Spleen (tissue), 7 donors: Measurements from ENCODE around the gene GRIN1.

Experiments used
- POLR2A ChIP-seq, 3 donors: fragments of 450-650 bp; IDR thresholded peaks; one replicate each; pipeline ENCODE4 v1.5.1; 2017; ENCODE audit warnings: antibody characterized with exemption in 3 of 3, mild to moderate bottlenecking in 1 of 3
- POLR2AphosphoS5 ChIP-seq, 3 donors: sonication (generic); formaldehyde crosslinking; IDR thresholded peaks; one replicate each; pipeline ENCODE4 v1.5.1; 2017; ENCODE audit warnings: antibody characterized with exemption in 3 of 3
- TF ChIP-seq, protein P1 (sequence below), 11 experiments: fragments of 200-600 bp in 7 of 11; fragments of 450-650 bp in 4 of 11; sonication (generic) in 4 of 11; IDR thresholded peaks in 8 of 11; conservative IDR thresholded peaks in 3 of 11; 1 replicate in 7 of 11; 2 replicates in 4 of 11; pipeline versions ENCODE4 v1.4.0 to v1.8.0; 2016 to 2021; ENCODE audit warnings: antibody characterized with exemption in 11 of 11, inconsistent platforms in 4 of 11, mild to moderate bottlenecking in 1 of 11
- donor health status: DM: no; HTN: no; CAD: no; lungs with moderate emphysema.
- donor health status: DM: no; HTN: no; CAD: no.
- donor health status: DM: no; HTN: no; CAD: no.

DNA sequence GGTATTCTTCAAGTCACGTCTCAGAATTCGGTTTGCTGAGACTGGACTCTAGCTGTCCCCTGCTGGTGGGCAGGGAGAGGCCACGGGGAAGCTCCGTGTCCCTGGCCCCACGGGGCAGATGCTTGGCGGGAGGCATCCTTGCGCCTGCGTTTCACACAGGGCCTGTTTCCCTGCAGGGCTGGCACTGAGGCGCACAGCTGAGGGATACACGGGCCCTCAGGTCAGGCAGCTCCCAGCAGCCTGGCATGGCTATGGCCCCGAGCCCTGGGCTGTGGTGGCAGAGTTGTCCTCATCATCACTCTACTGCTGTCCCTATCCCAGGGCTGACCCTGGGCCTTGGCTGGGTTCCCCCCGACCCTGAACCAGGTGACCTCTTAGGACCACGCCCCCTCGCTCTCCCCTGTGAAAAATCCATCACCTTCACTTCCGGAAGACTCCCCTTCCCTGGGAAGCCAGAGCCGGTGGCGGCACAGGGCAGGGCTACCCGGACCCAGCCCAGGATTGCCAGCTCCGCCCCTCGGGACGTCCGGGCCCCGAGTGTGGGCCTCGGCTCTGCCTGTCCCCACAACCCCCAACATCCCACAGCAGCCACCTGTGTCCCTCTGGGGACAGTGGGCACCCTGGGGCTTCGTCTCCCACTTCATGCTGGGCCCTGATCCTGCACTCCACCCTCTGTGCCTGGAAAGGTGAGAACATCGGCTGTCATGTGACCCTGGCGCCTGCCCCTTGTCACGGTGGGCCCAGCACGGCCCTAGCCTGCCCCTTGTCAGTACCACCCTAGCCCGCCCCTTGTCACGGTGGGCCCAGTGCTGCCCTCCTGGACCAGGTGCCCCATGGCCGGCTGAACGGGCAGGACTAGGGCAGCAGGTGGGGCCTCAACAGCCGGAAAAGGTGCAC lies 29.5 kb upstream of the GRIN1 start:
- TF ChIP-seq, protein P1, sequence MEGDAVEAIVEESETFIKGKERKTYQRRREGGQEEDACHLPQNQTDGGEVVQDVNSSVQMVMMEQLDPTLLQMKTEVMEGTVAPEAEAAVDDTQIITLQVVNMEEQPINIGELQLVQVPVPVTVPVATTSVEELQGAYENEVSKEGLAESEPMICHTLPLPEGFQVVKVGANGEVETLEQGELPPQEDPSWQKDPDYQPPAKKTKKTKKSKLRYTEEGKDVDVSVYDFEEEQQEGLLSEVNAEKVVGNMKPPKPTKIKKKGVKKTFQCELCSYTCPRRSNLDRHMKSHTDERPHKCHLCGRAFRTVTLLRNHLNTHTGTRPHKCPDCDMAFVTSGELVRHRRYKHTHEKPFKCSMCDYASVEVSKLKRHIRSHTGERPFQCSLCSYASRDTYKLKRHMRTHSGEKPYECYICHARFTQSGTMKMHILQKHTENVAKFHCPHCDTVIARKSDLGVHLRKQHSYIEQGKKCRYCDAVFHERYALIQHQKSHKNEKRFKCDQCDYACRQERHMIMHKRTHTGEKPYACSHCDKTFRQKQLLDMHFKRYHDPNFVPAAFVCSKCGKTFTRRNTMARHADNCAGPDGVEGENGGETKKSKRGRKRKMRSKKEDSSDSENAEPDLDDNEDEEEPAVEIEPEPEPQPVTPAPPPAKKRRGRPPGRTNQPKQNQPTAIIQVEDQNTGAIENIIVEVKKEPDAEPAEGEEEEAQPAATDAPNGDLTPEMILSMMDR (IDR thresholded peaks at IDR 0.05 in 8 of 11, conservative IDR thresholded peaks at IDR 0.05 in 3 of 11), result no peak
- TF ChIP-seq POLR2AphosphoS5 (IDR thresholded peaks at IDR 0.05) (peak in 1 of 3 donors; percentile 51), POLR2A (IDR thresholded peaks at IDR 0.05) (no peak)
